ENCODE data around the gene PSMG3. TPM values are rescaled to one million over a fixed set of nuclear protein-coding genes. Genes with fewer than 3 reads are reported as not detected.

PSMG3 gene
- total and polyA plus RNA-seq, 2 of the 8 experiments (the other 6 are each of a cell fraction or from before 2014, with no cell fraction given): 30.2 to 62.0 TPM

GRCh38 chr7:1545417-1546246 lies 24.2 kb downstream of the PSMG3 start:
- Histone ChIP-seq H2BK5ac (ENCODE audit: low read depth, low read length) (no peak overlapping the region), H3K56ac (replicated peaks; ENCODE audit: insufficient read length, low read depth, low read length) (no peak overlapping the region), H3K18ac (ENCODE audit: extremely low read depth, low read length) (no peak overlapping the region), H3K4me1 (replicated peaks in 1 of 4; ENCODE audit: control insufficient read depth in 3 of 4, insufficient read depth in 4 of 4, low read length in 3 of 4) (no peaks in the 10 kb centered on the region), H3K27me3 (replicated peaks in 1 of 4; ENCODE audit: control insufficient read depth in 3 of 4, extremely low read depth in 1 of 4, insufficient read depth in 3 of 4, low read length in 3 of 4) (no peaks in the 10 kb centered on the region), H4K5ac (ENCODE audit: insufficient read length, low read depth, low read length) (no peak overlapping the region), H3K27ac (ENCODE audit: low read depth, low read length) (no peak overlapping the region), H2AK5ac (ENCODE audit: low read depth, low read length) (no peak overlapping the region), H3K9me3 (ENCODE audit: insufficient read depth in 2 of 2, low read depth in 1 of 2, low read length in 1 of 2) (no peaks in the 10 kb centered on the region), H3K4ac (replicated peaks; ENCODE audit: insufficient read length, low read depth, low read length) (no peak overlapping the region), H3K79me2 (ENCODE audit: control insufficient read depth in 1 of 2, insufficient read depth in 2 of 2, low read length in 2 of 2) (no peaks in the 10 kb centered on the region), H3K79me1 (ENCODE audit: low read depth, low read length) (no peaks in the 10 kb centered on the region), H3K23me2 (ENCODE audit: low read depth, low read length) (no peaks in the 10 kb centered on the region), H2BK12ac (ENCODE audit: low read depth, low read length) (no peak overlapping the region), H2BK15ac (ENCODE audit: low read length) (no peak overlapping the region), H3K23ac (ENCODE audit: insufficient read length) (no peak overlapping the region), H3K4me3 (ENCODE audit: extremely low read depth in 1 of 4, insufficient read depth in 2 of 4, low read depth in 3 of 4, low read length in 4 of 4) (no peak overlapping the region), H3K4me2 (ENCODE audit: insufficient read depth in 1 of 2, low read depth in 2 of 2, low read length in 2 of 2) (no peak overlapping the region), H2BK20ac (ENCODE audit: low read length) (no peak overlapping the region), H2BK120ac (replicated peaks; ENCODE audit: low read depth, low read length) (no peak overlapping the region), H3K14ac (ENCODE audit: insufficient read length) (no peak overlapping the region), H4K91ac (replicated peaks; ENCODE audit: insufficient read length, low read length) (no peak overlapping the region), H3K9ac (replicated peaks in 1 of 4; ENCODE audit: extremely low read depth in 1 of 4, low read depth in 3 of 4, low read length in 3 of 4) (no peak overlapping the region), H2AFZ (ENCODE audit: low read length) (no peak overlapping the region), H4K8ac (ENCODE audit: extremely low read depth, insufficient read depth, low read length) (no peak overlapping the region; the same call in 1 of the 2 replicates), H4K20me1 (replicated peaks in 1 of 2; ENCODE audit: control insufficient read depth in 1 of 2, insufficient read depth in 2 of 2, low read length in 2 of 2) (peaks cover 0 to 3% of the 10 kb centered on the region in 2 experiments), H3K36me3 (ENCODE audit: control insufficient read depth in 2 of 4, insufficient read depth in 4 of 4, low read length in 3 of 4) (peaks cover 0 to 6% (median 0%) of the 10 kb centered on the region in 4 experiments; a peak in 3 of 8 replicates)
- POLR2A ChIA-PET (ENCODE audit: partially characterized antibody): interaction anchor here (0.6 to 4.9 kb wide), 5 partner anchors 9 to 290 kb away, joined by 3 to 26 read pairs (median 3); no protein-coding TSS in a partner anchor
- WGBS, 2 experiments (ENCODE audit: extremely low coverage in 1 of 2, insufficient coverage in 1 of 2, insufficient read length in 1 of 2, insufficient replicate concordance in 2 of 2, low coverage in 1 of 2, low lambda C conversion rate in 2 of 2, missing lambda C conversion rate in 1 of 2): 96% methylated on average over 31 of the region's 40 CpGs; no CpG with 5 or more reads in 1 of the 2 experiments
- FAIRE-seq (no peak), DNase-seq (ENCODE audit: low read depth in 1 of 2, low spot score in 2 of 2) (no peak)
- TF ChIP-seq RFX5 (IDR thresholded peaks at IDR 0.05; ENCODE audit: borderline replicate concordance, low read depth, low read length) (no peak), SP4 (IDR thresholded peaks at IDR 0.05; ENCODE audit: low read length) (no peak), CTCF (IDR thresholded peaks at IDR 0.05; ENCODE audit: control extremely low read depth in 1 of 3, insufficient read depth in 1 of 3, low read depth in 1 of 3, low read length in 3 of 3) (no peak)
- CTCF ChIA-PET (ENCODE audit: partially characterized antibody): interaction anchor here (0.9 to 3.7 kb wide), 5 partner anchors 10 to 71 kb away, joined by 3 to 15 read pairs (median 4); partner anchors contain the start of gene TMEM184A
